SU-DHL-6 (cell line): ENCODE measurements around the gene RHBG.

ENCODE experiments used
- EZH2phosphoT487 ChIP-seq: fragments of 200-600 bp; sonication (generic), shearing (Covaris generic); conservative IDR thresholded peaks from 2 replicates; pipeline ENCODE4 v1.6.1; 2018; ENCODE audit warnings: mild to moderate bottlenecking, antibody characterized with exemption, low read length, moderate library complexity, mixed read lengths
- TF ChIP-seq, protein P1 (sequence below): fragments of 200-600 bp; sonication (generic); IDR thresholded peaks from one replicate; pipeline ENCODE4 v1.5.1; 2017; ENCODE audit warnings: antibody characterized with exemption, mild to moderate bottlenecking, low read length, moderate library complexity; ENCODE audit not compliant: insufficient read depth, poor library complexity, severe bottlenecking

DNA sequence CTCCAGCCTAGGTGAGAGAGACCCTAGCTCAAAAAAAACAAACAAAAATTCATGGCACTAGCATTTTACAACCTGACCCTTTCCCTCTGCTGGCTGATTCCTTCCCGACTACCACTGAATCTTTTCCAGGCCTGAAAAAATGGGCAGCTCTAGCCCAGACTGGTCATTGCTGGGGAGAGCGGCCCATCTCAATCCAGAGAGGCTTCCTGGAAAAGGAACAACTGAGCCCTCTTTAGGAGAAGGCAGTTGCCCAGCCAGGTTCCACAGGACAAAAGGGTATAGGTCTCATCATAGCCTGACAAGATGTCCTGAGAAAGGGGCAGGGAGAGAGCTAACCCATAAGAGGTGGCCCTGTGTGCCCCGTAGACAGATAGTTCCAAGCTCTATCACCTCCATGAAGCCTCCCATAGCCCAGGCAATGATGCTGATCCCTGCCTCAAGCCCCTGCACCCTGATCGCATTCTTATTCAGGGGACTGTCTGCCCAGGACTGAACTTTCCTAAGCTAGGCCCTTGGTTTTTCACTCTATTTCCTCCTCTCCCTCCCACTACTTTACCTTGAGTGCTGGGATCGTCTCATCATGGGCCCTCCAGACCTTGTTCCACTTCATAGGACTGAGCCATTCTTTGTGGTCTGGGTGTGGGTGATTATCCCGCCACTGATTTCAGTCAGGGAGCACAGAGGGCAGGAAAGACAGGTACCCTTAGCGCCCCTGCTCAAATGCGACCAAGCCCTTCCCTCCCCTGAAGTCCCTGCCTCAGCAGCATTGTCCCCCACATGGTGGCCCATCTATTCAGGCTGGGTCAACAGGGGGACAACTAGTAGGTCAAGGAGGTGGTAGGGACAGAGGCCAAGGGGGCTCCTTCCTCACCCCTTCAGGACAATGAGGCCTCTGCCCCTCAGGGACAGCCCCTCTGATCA, 18.2 kb downstream of the RHBG start:
- TF ChIP-seq, protein P1, sequence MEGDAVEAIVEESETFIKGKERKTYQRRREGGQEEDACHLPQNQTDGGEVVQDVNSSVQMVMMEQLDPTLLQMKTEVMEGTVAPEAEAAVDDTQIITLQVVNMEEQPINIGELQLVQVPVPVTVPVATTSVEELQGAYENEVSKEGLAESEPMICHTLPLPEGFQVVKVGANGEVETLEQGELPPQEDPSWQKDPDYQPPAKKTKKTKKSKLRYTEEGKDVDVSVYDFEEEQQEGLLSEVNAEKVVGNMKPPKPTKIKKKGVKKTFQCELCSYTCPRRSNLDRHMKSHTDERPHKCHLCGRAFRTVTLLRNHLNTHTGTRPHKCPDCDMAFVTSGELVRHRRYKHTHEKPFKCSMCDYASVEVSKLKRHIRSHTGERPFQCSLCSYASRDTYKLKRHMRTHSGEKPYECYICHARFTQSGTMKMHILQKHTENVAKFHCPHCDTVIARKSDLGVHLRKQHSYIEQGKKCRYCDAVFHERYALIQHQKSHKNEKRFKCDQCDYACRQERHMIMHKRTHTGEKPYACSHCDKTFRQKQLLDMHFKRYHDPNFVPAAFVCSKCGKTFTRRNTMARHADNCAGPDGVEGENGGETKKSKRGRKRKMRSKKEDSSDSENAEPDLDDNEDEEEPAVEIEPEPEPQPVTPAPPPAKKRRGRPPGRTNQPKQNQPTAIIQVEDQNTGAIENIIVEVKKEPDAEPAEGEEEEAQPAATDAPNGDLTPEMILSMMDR: no peak
- no peak for TF ChIP-seq EZH2phosphoT487
